ENCODE measurements around the gene CTF1.

Gene CTF1

DNA sequence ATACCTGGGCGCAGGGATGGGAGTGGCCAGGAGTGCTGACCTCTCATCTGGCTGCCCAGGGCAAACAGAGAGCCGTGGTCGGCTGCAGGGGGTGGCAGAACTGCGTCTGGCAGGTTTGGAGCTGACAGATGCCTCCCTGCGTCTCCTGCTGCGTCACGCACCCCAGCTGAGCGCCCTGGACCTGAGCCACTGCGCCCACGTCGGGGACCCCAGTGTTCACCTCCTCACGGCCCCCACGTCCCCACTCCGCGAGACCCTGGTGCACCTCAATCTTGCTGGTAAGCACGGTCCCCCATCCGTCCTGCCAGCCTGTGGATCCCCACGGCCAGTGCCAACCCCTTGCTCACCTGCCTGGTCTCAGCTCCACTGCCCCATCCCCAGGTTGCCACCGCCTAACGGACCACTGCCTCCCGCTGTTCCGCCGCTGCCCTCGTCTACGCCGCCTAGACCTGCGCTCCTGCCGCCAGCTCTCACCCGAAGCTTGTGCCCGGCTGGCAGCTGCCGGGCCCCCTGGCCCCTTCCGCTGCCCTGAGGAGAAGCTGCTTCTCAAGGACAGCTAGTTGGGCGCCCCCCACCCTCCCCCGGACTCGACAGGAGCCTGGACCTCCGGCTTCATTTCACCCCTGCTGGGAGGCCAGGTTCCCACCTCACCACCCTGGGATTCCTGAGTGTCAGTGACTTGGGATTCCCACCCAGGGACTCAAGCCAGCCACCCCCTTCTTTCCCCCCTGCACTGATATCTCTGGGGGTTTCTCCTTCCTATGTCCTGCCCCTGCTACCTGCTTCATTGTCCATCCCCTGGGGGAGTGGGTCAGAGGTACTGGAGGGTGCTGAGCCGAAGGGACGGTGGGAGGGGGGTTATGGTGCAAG is 50.5 kb downstream of the CTF1 start:
- no peak overlapping the region for H2AFZ ChIP-seq (ENCODE audit: insufficient read depth, low read length, poor library complexity)
- H3K27ac ChIP-seq (ENCODE audit: low read depth, low read length): no peak overlapping the region
- no peak overlapping the region for H3K4me3 ChIP-seq (ENCODE audit: low read depth, low read length)
- no peak for DNase-seq
- peaks cover 32 to 35% of the 10 kb centered on the region in 2 experiments for H3K36me3 ChIP-seq (ENCODE audit: control insufficient read depth in 1 of 2, insufficient read depth in 2 of 2, low read length in 2 of 2)
- H3K9ac ChIP-seq (ENCODE audit: low read length): no peak overlapping the region
- peaks cover 15% of the 10 kb centered on the region for H3K79me1 ChIP-seq (ENCODE audit: low read length)
- H3K14ac ChIP-seq (ENCODE audit: low read length): no peak overlapping the region
- no peak overlapping the region for H4K91ac ChIP-seq (ENCODE audit: low read depth, low read length)
- H3K9me3 ChIP-seq (ENCODE audit: insufficient read depth, low read depth, low read length): no peaks in the 10 kb centered on the region
- H3K4me2 ChIP-seq (ENCODE audit: low read length): no peak overlapping the region
- H3K79me2 ChIP-seq (ENCODE audit: control insufficient read depth, insufficient read depth, low read length, poor library complexity): peaks cover 2% of the 10 kb centered on the region
- H2BK120ac ChIP-seq (ENCODE audit: insufficient read depth, low read length, poor library complexity): no peak overlapping the region
- no peak overlapping the region for H4K8ac ChIP-seq (ENCODE audit: low read depth, low read length)
- no peak overlapping the region for H2BK12ac ChIP-seq (ENCODE audit: low read length)
- no peak overlapping the region for H3K4ac ChIP-seq (ENCODE audit: low read depth, low read length)
- no peaks in the 10 kb centered on the region for H3K27me3 ChIP-seq (ENCODE audit: insufficient read depth, low read length)
- no peak overlapping the region for H4K12ac ChIP-seq (ENCODE audit: low read depth, low read length)
- no peak overlapping the region for H3K23ac ChIP-seq (ENCODE audit: low read length)
- no peak overlapping the region for H3K18ac ChIP-seq (ENCODE audit: low read length)
- no peak overlapping the region for H2AK5ac ChIP-seq (ENCODE audit: low read length)
- H2BK5ac ChIP-seq (ENCODE audit: low read depth, low read length, poor library complexity): no peak overlapping the region
- H3K4me1 ChIP-seq (ENCODE audit: control insufficient read depth in 1 of 2, insufficient read depth in 2 of 2, low read length in 2 of 2): peaks cover 15 to 20% of the 10 kb centered on the region in 2 experiments
- WGBS (ENCODE audit: extremely low coverage, insufficient coverage, insufficient read length): no CpG with 5 or more reads among the region's 38 CpGs

DNA sequence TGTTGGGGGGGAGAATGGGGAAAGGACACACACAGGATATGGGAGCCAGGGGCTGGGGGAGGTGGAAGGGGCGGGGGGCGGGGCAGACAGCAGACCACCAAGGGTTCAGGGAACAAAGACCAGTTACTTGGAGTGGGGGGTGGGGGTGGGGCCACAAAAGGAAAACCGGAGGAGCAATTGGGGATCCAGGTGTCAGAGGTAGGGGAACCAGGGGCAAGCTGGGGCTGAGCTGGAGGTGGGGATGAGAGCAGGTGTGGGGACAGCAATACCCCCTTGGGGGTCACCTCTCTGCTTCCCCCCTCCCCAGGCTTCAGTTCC is 51.1 kb downstream of the CTF1 start:
- Histone ChIP-seq H3K36me3 (ENCODE audit: control insufficient read depth in 1 of 2, insufficient read depth in 2 of 2, low read length in 2 of 2) (peaks cover 27 to 30% of the 10 kb centered on the region in 2 experiments), H3K79me1 (ENCODE audit: low read length) (peaks cover 15% of the 10 kb centered on the region), H3K9ac (ENCODE audit: low read length) (no peak overlapping the region), H3K4ac (ENCODE audit: low read depth, low read length) (no peak overlapping the region), H3K23ac (ENCODE audit: low read length) (no peak overlapping the region), H3K79me2 (ENCODE audit: control insufficient read depth, insufficient read depth, low read length, poor library complexity) (peaks cover 2% of the 10 kb centered on the region), H3K27ac (ENCODE audit: low read depth, low read length) (no peak overlapping the region), H2BK5ac (ENCODE audit: low read depth, low read length, poor library complexity) (no peak overlapping the region), H3K14ac (ENCODE audit: low read length) (no peak overlapping the region), H3K4me1 (ENCODE audit: control insufficient read depth in 1 of 2, insufficient read depth in 2 of 2, low read length in 2 of 2) (peaks cover 15 to 20% of the 10 kb centered on the region in 2 experiments), H2AFZ (ENCODE audit: insufficient read depth, low read length, poor library complexity) (no peak overlapping the region), H3K27me3 (ENCODE audit: insufficient read depth, low read length) (no peaks in the 10 kb centered on the region), H3K4me2 (ENCODE audit: low read length) (peak overlapping the region; percentile 63), H4K8ac (ENCODE audit: low read depth, low read length) (no peak overlapping the region), H3K9me3 (ENCODE audit: insufficient read depth, low read depth, low read length) (no peaks in the 10 kb centered on the region), H2AK5ac (ENCODE audit: low read length) (no peak overlapping the region), H4K12ac (ENCODE audit: low read depth, low read length) (peak overlapping the region; percentile 35), H2BK120ac (ENCODE audit: insufficient read depth, low read length, poor library complexity) (no peak overlapping the region), H3K4me3 (ENCODE audit: low read depth, low read length) (no peak overlapping the region), H3K18ac (ENCODE audit: low read length) (no peak overlapping the region), H2BK12ac (ENCODE audit: low read length) (no peak overlapping the region), H4K91ac (ENCODE audit: low read depth, low read length) (no peak overlapping the region)
- WGBS (ENCODE audit: extremely low coverage, insufficient coverage, insufficient read length): no CpG with 5 or more reads among the region's 3 CpGs
- no peak for DNase-seq

DNA sequence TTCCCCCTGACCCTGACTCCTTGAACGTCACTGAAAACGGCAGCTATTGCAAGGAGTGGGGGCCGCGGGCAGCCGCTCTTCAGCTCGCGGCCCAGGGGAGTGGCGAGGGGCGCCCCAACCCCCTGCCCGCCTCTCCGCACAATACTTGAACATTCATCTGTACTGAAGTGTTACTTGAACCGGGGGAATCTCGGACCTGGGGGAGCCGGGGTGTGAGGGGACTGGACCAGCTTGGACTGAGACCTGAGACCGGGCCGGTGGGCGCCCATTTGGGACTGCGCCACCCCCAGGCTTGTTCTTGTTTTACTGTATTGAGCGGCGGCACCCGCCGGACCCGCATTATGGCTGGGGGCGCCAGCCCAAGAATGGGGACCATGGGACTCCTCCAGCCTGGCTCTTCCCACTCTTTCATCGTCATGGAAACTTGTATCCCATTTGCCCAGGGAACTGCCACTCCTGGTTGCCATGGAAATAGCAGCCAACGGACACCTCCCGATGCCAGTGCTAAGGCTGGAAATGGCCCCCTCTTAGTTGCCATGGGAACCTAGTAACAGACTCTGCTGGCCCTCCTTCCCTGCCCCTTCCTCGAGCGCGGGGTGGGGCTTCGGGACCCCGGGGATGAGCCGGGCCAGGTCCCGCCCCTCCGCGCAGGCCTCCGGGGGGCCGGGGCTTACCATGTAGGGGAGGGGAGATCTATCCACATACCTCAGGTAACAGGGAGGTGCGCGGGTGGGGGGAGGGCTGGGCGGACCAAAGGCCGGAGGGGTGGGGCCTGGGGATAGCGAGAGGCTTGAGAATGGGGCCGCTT is 51.6 kb downstream of the CTF1 start:
- Histone ChIP-seq H3K79me1 (ENCODE audit: low read length) (peaks cover 15% of the 10 kb centered on the region), H3K4me2 (ENCODE audit: low read length) (peak overlapping the region; percentile 93), H4K8ac (ENCODE audit: low read depth, low read length) (peak overlapping the region; percentile 24), H3K18ac (ENCODE audit: low read length) (no peak overlapping the region), H3K9ac (ENCODE audit: low read length) (no peak overlapping the region), H3K36me3 (ENCODE audit: control insufficient read depth in 1 of 2, insufficient read depth in 2 of 2, low read length in 2 of 2) (peaks cover 23 to 25% of the 10 kb centered on the region in 2 experiments), H3K4me3 (ENCODE audit: low read depth, low read length) (no peak overlapping the region), H3K23ac (ENCODE audit: low read length) (no peak overlapping the region), H3K79me2 (ENCODE audit: control insufficient read depth, insufficient read depth, low read length, poor library complexity) (peaks cover 2% of the 10 kb centered on the region), H3K4ac (ENCODE audit: low read depth, low read length) (no peak overlapping the region), H4K91ac (ENCODE audit: low read depth, low read length) (peak overlapping the region; percentile 87), H3K4me1 (ENCODE audit: control insufficient read depth in 1 of 2, insufficient read depth in 2 of 2, low read length in 2 of 2) (peaks cover 15 to 20% of the 10 kb centered on the region in 2 experiments), H2AFZ (ENCODE audit: insufficient read depth, low read length, poor library complexity) (peak overlapping the region; percentile 10), H2BK12ac (ENCODE audit: low read length) (no peak overlapping the region), H3K9me3 (ENCODE audit: insufficient read depth, low read depth, low read length) (no peaks in the 10 kb centered on the region), H2BK120ac (ENCODE audit: insufficient read depth, low read length, poor library complexity) (peak overlapping the region; percentile 22), H3K27me3 (ENCODE audit: insufficient read depth, low read length) (no peaks in the 10 kb centered on the region), H3K14ac (ENCODE audit: low read length) (no peak overlapping the region), H2AK5ac (ENCODE audit: low read length) (peak overlapping the region; percentile 32), H3K27ac (ENCODE audit: low read depth, low read length) (peak overlapping the region; percentile 91), H2BK5ac (ENCODE audit: low read depth, low read length, poor library complexity) (no peak overlapping the region), H4K12ac (ENCODE audit: low read depth, low read length) (peak overlapping the region; percentile 35)
- no CpG with 5 or more reads among the region's 44 CpGs for WGBS (ENCODE audit: extremely low coverage, insufficient coverage, insufficient read length)
- peak; percentile 85 for DNase-seq

DNA sequence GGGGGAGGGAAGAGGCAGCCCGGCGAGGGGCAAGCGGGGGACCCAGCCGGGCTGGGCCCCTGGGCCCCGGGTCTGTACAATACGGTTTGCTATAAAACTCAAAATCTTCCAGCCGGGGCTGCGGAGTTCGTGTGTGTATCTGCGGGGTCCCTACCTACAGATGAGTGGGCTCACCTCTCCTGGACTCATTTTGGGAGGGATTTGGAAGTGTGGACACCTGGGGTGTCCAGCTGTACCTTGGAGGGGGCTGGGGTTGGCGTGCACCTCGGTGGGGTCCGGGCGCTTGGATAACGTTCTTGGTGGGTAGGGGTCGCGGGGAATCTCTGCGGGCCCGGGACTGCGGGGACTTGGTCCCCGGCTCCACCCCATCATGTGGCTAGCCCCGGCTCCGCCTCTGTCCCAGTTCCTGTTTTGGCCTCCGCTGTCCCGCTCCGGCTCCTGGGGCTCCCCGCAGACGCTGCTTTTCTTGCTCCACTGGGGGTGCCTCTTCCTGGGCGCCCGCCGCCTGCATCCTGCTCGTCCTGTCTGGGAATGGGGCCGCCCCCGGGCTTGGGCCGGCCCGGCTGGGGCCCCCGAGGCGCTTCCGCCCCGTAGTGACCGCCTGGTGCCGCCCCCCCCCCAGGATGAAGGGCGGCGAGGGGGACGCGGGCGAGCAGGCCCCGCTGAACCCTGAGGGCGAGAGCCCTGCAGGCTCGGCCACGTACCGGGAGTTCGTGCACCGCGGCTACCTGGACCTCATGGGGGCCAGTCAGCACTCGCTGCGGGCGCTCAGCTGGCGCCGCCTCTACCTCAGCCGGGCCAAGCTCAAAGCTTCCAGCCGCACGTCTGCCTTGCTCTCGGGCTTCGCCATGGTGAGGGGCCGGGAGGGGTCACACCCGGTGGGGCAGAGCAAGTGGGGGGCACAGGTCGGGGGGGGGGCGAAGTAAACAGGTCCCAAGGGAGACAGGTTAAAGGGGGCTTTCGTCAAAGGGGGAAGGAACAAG is 52.5 kb downstream of the CTF1 start, which contains the start of gene ORAI3:
TSS of gene ORAI3 (plus strand) at position 402 of the 983 bp plus-strand sequence. CDS start at position 624, 222 bp downstream.
- Histone ChIP-seq H3K79me2 (ENCODE audit: control insufficient read depth, insufficient read depth, low read length, poor library complexity) (peaks cover 2% of the 10 kb centered on the region), H3K36me3 (ENCODE audit: control insufficient read depth in 1 of 2, insufficient read depth in 2 of 2, low read length in 2 of 2) (peaks cover 17 to 20% of the 10 kb centered on the region in 2 experiments)
- WGBS (ENCODE audit: extremely low coverage, insufficient coverage, insufficient read length): no CpG with 5 or more reads among the region's 70 CpGs

More for the DNA sequence above, 52.5 kb downstream of the CTF1 start, which contains the start of gene ORAI3:
- peak within 1 kb of the TSS; percentile 60 for H2BK120ac ChIP-seq (ENCODE audit: insufficient read depth, low read length, poor library complexity)
- peak within 1 kb of the TSS; percentile 79 for H4K8ac ChIP-seq (ENCODE audit: low read depth, low read length)
- H2BK5ac ChIP-seq (ENCODE audit: low read depth, low read length, poor library complexity): peak within 1 kb of the TSS; percentile 88
- peak within 1 kb of the TSS; percentile 80 for H3K4me3 ChIP-seq (ENCODE audit: low read depth, low read length)
- H3K9me3 ChIP-seq (ENCODE audit: insufficient read depth, low read depth, low read length): no peaks in the 10 kb centered on the region
- peaks cover 19 to 27% of the 10 kb centered on the region in 2 experiments for H3K4me1 ChIP-seq (ENCODE audit: control insufficient read depth in 1 of 2, insufficient read depth in 2 of 2, low read length in 2 of 2)
- H3K27me3 ChIP-seq (ENCODE audit: insufficient read depth, low read length): no peaks in the 10 kb centered on the region
- peak within 1 kb of the TSS; percentile 93 for H3K4me2 ChIP-seq (ENCODE audit: low read length)
- peaks cover 15% of the 10 kb centered on the region for H3K79me1 ChIP-seq (ENCODE audit: low read length)
- H3K23ac ChIP-seq (ENCODE audit: low read length): no peak within 1 kb of the TSS
- H2AK5ac ChIP-seq (ENCODE audit: low read length): peak within 1 kb of the TSS; percentile 38
- H3K18ac ChIP-seq (ENCODE audit: low read length): peak within 1 kb of the TSS; percentile 80
- H4K91ac ChIP-seq (ENCODE audit: low read depth, low read length): peak within 1 kb of the TSS; percentile 87
- H2BK12ac ChIP-seq (ENCODE audit: low read length): peak within 1 kb of the TSS; percentile 35
- H3K4ac ChIP-seq (ENCODE audit: low read depth, low read length): peak within 1 kb of the TSS; percentile 30
- peak within 1 kb of the TSS; percentile 46 for H4K12ac ChIP-seq (ENCODE audit: low read depth, low read length)
- peak within 1 kb of the TSS; percentile 91 for H3K27ac ChIP-seq (ENCODE audit: low read depth, low read length)
- DNase-seq: peak; percentile 94 to 96
- peak within 1 kb of the TSS; percentile 92 for H3K9ac ChIP-seq (ENCODE audit: low read length)
- peak within 1 kb of the TSS; percentile 10 for H2AFZ ChIP-seq (ENCODE audit: insufficient read depth, low read length, poor library complexity)
- H3K14ac ChIP-seq (ENCODE audit: low read length): peak within 1 kb of the TSS; percentile 22
